B cell (primary cell): ENCODE results near the gene HTT. TPM values are rescaled to one million over a fixed set of nuclear protein-coding genes. Genes with fewer than 3 reads are reported as not detected.
"Not testable (repeated sequence)": the region's sequence is repeated elsewhere in the genome, so short reads cannot be mapped to it uniquely, and the experiment has no call there.

Experiments
- ATAC-seq: fragments of 200-7000 bp; cut with Tn5 transposase; one replicate; pipeline ENCODE4 v1.10.0; 2021; ENCODE audit warnings: low read depth, mild to moderate bottlenecking, moderate number of reproducible peaks, moderate library complexity
- CTCF ChIA-PET: fragments of 350-600 bp; sonication (Branson Sonifier 250); formaldehyde crosslinking; loops from one replicate; lab custom pipeline; 2021; ENCODE audit warnings: antibody characterized with exemption, inconsistent platforms; lab: Charles Lee
- POLR2A ChIA-PET: fragments of 350-600 bp; sonication (Branson Sonifier 250); formaldehyde crosslinking; loops from one replicate; lab custom pipeline; 2021; ENCODE audit warnings: antibody characterized with exemption; lab: Charles Lee
- DNase-seq: peaks from one replicate; pipeline ENCODE4 v3.0.0; 2013
- H2AFZ ChIP-seq: 2 replicates; pipeline ENCODE4 v1.6.1; 2012; ENCODE audit warnings: mild to moderate bottlenecking, low read depth, low read length; ENCODE audit not compliant: insufficient read depth, poor library complexity, severe bottlenecking
- H3K27ac ChIP-seq, 2 donors: 1 replicate in 1 of 2; 2 replicates in 1 of 2; pipeline ENCODE4 v1.5.1; 2012 to 2013; ENCODE audit warnings: low read length in 2 of 2, mild to moderate bottlenecking in 2 of 2, moderate library complexity in 1 of 2
- H3K27me3 ChIP-seq, 4 experiments: fragments of 200-600 bp in 1 of 4; sonication (generic) in 1 of 4; replicated peaks in 1 of 4; 1 replicate in 2 of 4; 2 replicates in 2 of 4; pipeline versions ENCODE4 v1.6.1 to v1.7.0; 2013 to 2016; ENCODE audit warnings: low read length in 3 of 4, mild to moderate bottlenecking in 2 of 4, mixed read lengths in 1 of 4, moderate library complexity in 1 of 4; ENCODE audit not compliant: insufficient read depth in 4 of 4, control insufficient read depth in 3 of 4; ENCODE audit errors: control extremely low read depth in 1 of 4
- H3K36me3 ChIP-seq, 2 experiments: replicated peaks in 1 of 2; 1 replicate in 1 of 2; 2 replicates in 1 of 2; pipeline versions ENCODE4 v1.6.1 to v1.7.1; 2013; ENCODE audit warnings: low read length in 1 of 2; ENCODE audit not compliant: insufficient read depth in 2 of 2, control insufficient read depth in 1 of 2; ENCODE audit errors: control extremely low read depth in 1 of 2, extremely low read depth in 1 of 2
- H3K4me1 ChIP-seq, 2 donors: fragments of 200-600 bp in 1 of 2; sonication (generic) in 1 of 2; 1 replicate in 1 of 2; 2 replicates in 1 of 2; pipeline versions ENCODE4 v1.5.1 to v1.6.1; 2013 to 2017; ENCODE audit warnings: low read length in 2 of 2; ENCODE audit not compliant: control insufficient read depth in 2 of 2, insufficient read depth in 2 of 2
- H3K4me2 ChIP-seq: replicated peaks from 2 replicates; pipeline ENCODE3; 2012; ENCODE audit warnings: mild to moderate bottlenecking, low read depth, low read length; ENCODE audit not compliant: poor library complexity, severe bottlenecking
- H3K4me3 ChIP-seq, 5 experiments: fragments of 200-600 bp in 1 of 5; sonication (generic) in 1 of 5; 1 replicate in 3 of 5; 2 replicates in 2 of 5; pipeline versions ENCODE4 v1.5.1 to v1.7.0; 2011 to 2016; ENCODE audit warnings: low read length in 4 of 5, mild to moderate bottlenecking in 4 of 5, low read depth in 2 of 5, control low read depth in 1 of 5, moderate library complexity in 1 of 5; ENCODE audit not compliant: insufficient read depth in 1 of 5; ENCODE audit errors: control extremely low read depth in 1 of 5, extremely low read depth in 1 of 5
- H3K79me2 ChIP-seq: fragments of 200-600 bp; sonication (generic); one replicate; pipeline ENCODE4 v1.6.0; 2016; ENCODE audit warnings: low read length; ENCODE audit not compliant: control insufficient read depth, insufficient read depth
- H3K9ac ChIP-seq: fragments of 200-600 bp; sonication (generic); 2 replicates; pipeline ENCODE4 v1.6.1; 2017; ENCODE audit warnings: mild to moderate bottlenecking, low read length, moderate library complexity
- H3K9me3 ChIP-seq, 3 donors: one replicate each; pipeline versions ENCODE4 v1.6.1 to v1.7.1; 2013; ENCODE audit warnings: low read length in 2 of 3; ENCODE audit not compliant: control insufficient read depth in 2 of 3, insufficient read depth in 1 of 3; ENCODE audit errors: control extremely low read depth in 1 of 3
- H4K20me1 ChIP-seq: 2 replicates; pipeline ENCODE4 v1.6.0; 2012; ENCODE audit warnings: mild to moderate bottlenecking, low read length; ENCODE audit not compliant: insufficient read depth, control insufficient read depth, poor library complexity, severe bottlenecking
- H3K27ac Mint-ChIP-seq: one replicate; pipeline ENCODE4 v1.8.0; 2021; ENCODE audit warnings: mixed read lengths
- H3K27me3 Mint-ChIP-seq: one replicate; pipeline ENCODE4 v1.8.0; 2021; ENCODE audit warnings: mixed read lengths
- H3K4me1 Mint-ChIP-seq: one replicate; pipeline ENCODE4 v1.8.0; 2021; ENCODE audit warnings: mixed read lengths
- H3K4me3 Mint-ChIP-seq: one replicate; pipeline ENCODE4 v1.8.0; 2021; ENCODE audit warnings: mixed read lengths
- H3K9me3 Mint-ChIP-seq: one replicate; pipeline ENCODE4 v1.8.0; 2022; ENCODE audit warnings: mixed read lengths; ENCODE audit not compliant: insufficient read depth
- CTCF ChIP-seq: fragments of 200-600 bp; IDR thresholded peaks from one replicate; pipeline ENCODE4 v1.8.0; 2022; ENCODE audit warnings: antibody characterized with exemption, mild to moderate bottlenecking
- EZH2 ChIP-seq: IDR thresholded peaks from 2 replicates; pipeline ENCODE4 v1.6.1; 2012; ENCODE audit warnings: borderline replicate concordance, low read depth, mild to moderate bottlenecking, moderate library complexity, low read length; ENCODE audit not compliant: insufficient read depth, poor library complexity, severe bottlenecking
- WGBS: methylation state at CpG from one replicate; pipeline ENCODE4 v1.1.5; 2013; ENCODE audit warnings: missing lambda C conversion rate; ENCODE audit not compliant: insufficient coverage; 5-methylcytosine and 5-hydroxymethylcytosine counted together
- intact Hi-C: fragments of 100-400 bp; cut with micrococcal nuclease; formaldehyde crosslinking; loops from one replicate; pipeline ENCODE4 v1.10.0; 2022
- polyA plus RNA-seq: library from polyadenylated mRNA; depleted of rRNA; stranded (reverse); fragments of >200 nt; gene quantifications from 2 replicates; pipeline ENCODE4 v1.2.3, GENCODE V29; 2012
- total RNA-seq, 2 donors: library from RNA; stranded (reverse); fragments of 120-200 nt in 1 of 2; gene quantifications; 1 replicate in 1 of 2; 2 replicates in 1 of 2; pipeline versions ENCODE4 v1.2.3 to v1.2.4, GENCODE V29; 2013 to 2022

Gene HTT
- total and polyA plus RNA-seq, 2 donors (not counting 1 experiment from before 2014, with no cell fraction given): 52.8 to 195 TPM

GRCh38 chr4:3145234-3145924, 70.9 kb downstream of the HTT start:
- Histone ChIP-seq H3K27me3 (no peaks in the 10 kb centered on the region), H3K4me2 (no peak overlapping the region), H4K20me1 (no peaks in the 10 kb centered on the region), H3K4me3 (no peak overlapping the region), H3K79me2 (no peaks in the 10 kb centered on the region), H3K9me3 (no peaks in the 10 kb centered on the region), H3K4me1 (no peaks in the 10 kb centered on the region), H3K9ac (no peak overlapping the region), H3K27ac (no peak overlapping the region), H2AFZ (no peak overlapping the region), H3K36me3 (peaks cover 19 to 76% of the 10 kb centered on the region in 2 experiments)
- Mint-ChIP-seq H3K4me3 (no peak overlapping the region), H3K4me1 (no peaks in the 10 kb centered on the region), H3K27ac (no peak overlapping the region), H3K27me3 (no peaks in the 10 kb centered on the region), H3K9me3 (no peaks in the 10 kb centered on the region)
- no CpG with 5 or more reads among the region's 2 CpGs for WGBS
- ChIA-PET POLR2A (no interaction called here), CTCF (interaction anchor here (1.0 kb wide), 1 partner anchor 10 kb away, joined by 3 read pairs; no protein-coding TSS in a partner anchor)
- DNase-seq: no peak
- intact Hi-C loops: no loop called here
- ATAC-seq: no peak
- TF ChIP-seq CTCF (no peak), EZH2 (no peak)

DNA sequence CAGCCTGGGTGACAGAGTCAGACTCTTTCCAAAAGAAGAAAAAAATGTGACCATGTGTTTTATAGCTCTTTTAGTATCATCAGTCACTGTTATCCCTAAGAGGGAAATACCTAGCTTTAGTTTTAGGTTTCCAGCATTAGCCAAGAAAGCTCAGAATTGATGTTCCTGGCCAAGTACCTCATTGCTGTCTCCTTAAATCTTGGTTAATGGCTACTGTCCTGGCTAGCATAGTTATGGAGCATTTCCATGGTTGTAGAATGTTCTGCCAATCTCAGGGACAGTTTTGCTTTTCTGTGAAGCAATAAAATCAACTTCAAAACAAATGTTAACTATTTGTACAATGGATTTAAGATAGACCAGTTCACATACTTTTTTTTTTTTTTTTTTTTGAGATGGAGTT, 74.4 kb downstream of the HTT start:
- peaks cover 19 to 72% of the 10 kb centered on the region in 2 experiments for H3K36me3 ChIP-seq
- no peak overlapping the region for H2AFZ ChIP-seq
- TF ChIP-seq EZH2: no peak
- TF ChIP-seq CTCF: no peak
- H3K4me3 ChIP-seq: no peak overlapping the region
- no peak for DNase-seq
- no peaks in the 10 kb centered on the region for H3K27me3 ChIP-seq
- H3K79me2 ChIP-seq: no peaks in the 10 kb centered on the region
- CTCF ChIA-PET: interaction anchor here (0.5 to 0.8 kb wide), 2 partner anchors 37 to 257 kb away, joined by 3 read pairs; no protein-coding TSS in a partner anchor
- no peak overlapping the region for H3K27ac ChIP-seq
- POLR2A ChIA-PET: no interaction called here
- intact Hi-C loops: no loop called here
- H3K27me3 Mint-ChIP-seq: no peaks in the 10 kb centered on the region
- no peak overlapping the region for H3K27ac Mint-ChIP-seq
- H3K9me3 Mint-ChIP-seq: no peaks in the 10 kb centered on the region
- H3K9ac ChIP-seq: no peak overlapping the region
- no peaks in the 10 kb centered on the region for H4K20me1 ChIP-seq
- H3K4me1 Mint-ChIP-seq: no peaks in the 10 kb centered on the region
- no peak overlapping the region for H3K4me3 Mint-ChIP-seq
- H3K4me2 ChIP-seq: no peak overlapping the region
- no peak for ATAC-seq
- H3K9me3 ChIP-seq: no peaks in the 10 kb centered on the region
- H3K4me1 ChIP-seq: no peaks in the 10 kb centered on the region

GRCh38 chr4:3151238-3151637, 76.8 kb downstream of the HTT start:
- CTCF ChIA-PET: interaction anchor here (1.0 kb wide), 1 partner anchor 16 kb away, joined by 3 read pairs; no protein-coding TSS in a partner anchor
- no CpG with 5 or more reads among the region's 1 CpG for WGBS

More at GRCh38 chr4:3151238-3151637, 76.8 kb downstream of the HTT start:
- H3K4me1 ChIP-seq, H3K9ac ChIP-seq, POLR2A ChIA-PET, ATAC-seq, H3K9me3 Mint-ChIP-seq, H4K20me1 ChIP-seq, H3K9me3 ChIP-seq, DNase-seq, H3K79me2 ChIP-seq, H3K4me3 Mint-ChIP-seq, H2AFZ ChIP-seq, H3K4me3 ChIP-seq, H3K27ac Mint-ChIP-seq, H3K4me2 ChIP-seq, H3K27me3 ChIP-seq, H3K4me1 Mint-ChIP-seq, H3K27ac ChIP-seq, H3K27me3 Mint-ChIP-seq, intact Hi-C loops: not testable (repeated sequence)
- peaks cover 12 to 64% of the 10 kb centered on the region in 2 experiments for H3K36me3 ChIP-seq
